ENCODE measurements around the gene SMPD3. TPM values are rescaled to one million over a fixed set of nuclear protein-coding genes. Genes with fewer than 3 reads are reported as not detected.
A peak's percentile ranks its signal among the peaks of the same experiment; 100 is the strongest.

SMPD3 gene
- total RNA-seq, 1 experiment from 2014 or later = 0.77 TPM

GRCh38 chr16:68374961-68375660 is 73.2 kb downstream of the SMPD3 start:
- no peaks in the 10 kb centered on the region for H3K27me3 ChIP-seq (ENCODE audit: control insufficient read depth, insufficient read depth, low read length)
- TF ChIP-seq TCF7L2 (IDR thresholded peaks at IDR 0.05; ENCODE audit: low read depth, low read length) (no peak), CTCF (IDR thresholded peaks at IDR 0.05) (no peak), SIN3A (IDR thresholded peaks at IDR 0.05; ENCODE audit: borderline replicate concordance, insufficient read depth, low read depth, low read length) (no peak), REST (IDR thresholded peaks at IDR 0.05; ENCODE audit: insufficient read depth in 1 of 2, low read depth in 2 of 2, low read length in 1 of 2) (no peak), POLR2AphosphoS5 (IDR thresholded peaks at IDR 0.05; ENCODE audit: low read depth, low read length) (no peak)
- no peaks in the 10 kb centered on the region for H3K9me3 ChIP-seq (ENCODE audit: control insufficient read depth, insufficient read depth, low read depth, low read length)
- intact Hi-C loops (cut with micrococcal nuclease; ENCODE audit: unreplicated experiment) = no loop called here
- H3K4me3 ChIP-seq (ENCODE audit: low read depth in 2 of 2, low read length in 2 of 2) = no peak overlapping the region
- H3K36me3 ChIP-seq (ENCODE audit: control insufficient read depth, insufficient read depth, low read length) = no peaks in the 10 kb centered on the region
- CTCF ChIA-PET = no interaction called here
- ATAC-seq (0 out of 2 replicates have a peak, but pooled peaks have one; percentile 33), DNase-seq (ENCODE audit: low read depth, low spot score) (no peak)
- POLR2A ChIA-PET = no interaction called here
- no peaks in the 10 kb centered on the region for H3K4me1 ChIP-seq (ENCODE audit: control insufficient read depth, insufficient read depth, low read length)
- H3K27ac ChIP-seq (ENCODE audit: low read length) = no peak overlapping the region
- no TSS peak for BruUV-seq (replicated peaks)
- in situ Hi-C loops (cut with HindIII; ENCODE audit: low pct_unique_long_range_greater_than_20kb, low sequenced_read_pairs) = no loop called here

- POLR2A ChIA-PET = no interaction called here
- H3K27ac ChIP-seq (ENCODE audit: low read length) = no peak overlapping the region
- H3K9me3 ChIP-seq (ENCODE audit: control insufficient read depth, insufficient read depth, low read depth, low read length) = no peaks in the 10 kb centered on the region
- in situ Hi-C loops (cut with HindIII; ENCODE audit: low pct_unique_long_range_greater_than_20kb, low sequenced_read_pairs) (no loop called here), intact Hi-C loops (cut with micrococcal nuclease; ENCODE audit: unreplicated experiment) (no loop called here)
- ATAC-seq (no peak), DNase-seq (ENCODE audit: low read depth, low spot score) (no peak)
- no peaks in the 10 kb centered on the region for H3K36me3 ChIP-seq (ENCODE audit: control insufficient read depth, insufficient read depth, low read length)
- BruUV-seq (replicated peaks) = no TSS peak
- no peaks in the 10 kb centered on the region for H3K4me1 ChIP-seq (ENCODE audit: control insufficient read depth, insufficient read depth, low read length)
- no peaks in the 10 kb centered on the region for H3K27me3 ChIP-seq (ENCODE audit: control insufficient read depth, insufficient read depth, low read length)
- H3K4me3 ChIP-seq (ENCODE audit: low read depth in 2 of 2, low read length in 2 of 2) = no peak overlapping the region
- no peak for TF ChIP-seq REST (IDR thresholded peaks at IDR 0.05; ENCODE audit: insufficient read depth in 1 of 2, low read depth in 2 of 2, low read length in 1 of 2)
- no peak for TF ChIP-seq CTCF (IDR thresholded peaks at IDR 0.05)
- TF ChIP-seq SIN3A (IDR thresholded peaks at IDR 0.05; ENCODE audit: borderline replicate concordance, insufficient read depth, low read depth, low read length) = no peak
- no peak for TF ChIP-seq TCF7L2 (IDR thresholded peaks at IDR 0.05; ENCODE audit: low read depth, low read length)
- CTCF ChIA-PET = no interaction called here
Observed at GRCh38 chr16:68374246-68374805, 74.0 kb downstream of the SMPD3 start.
